HS-5 (cell line): ENCODE results near the gene PTPN3.

Experiments
- DNase-seq: peaks from one replicate; pipeline ENCODE4 v3.0.0-alpha.2; 2012; ENCODE audit warnings: low read depth

The PTPN3 gene

GRCh38 chr9:109454041-109454440 lies 44.1 kb downstream of the PTPN3 start:
- DNase-seq = no peak

- peak; percentile 18 for DNase-seq
Measured at GRCh38 chr9:109453210-109453842, 44.8 kb downstream of the PTPN3 start.

GRCh38 chr9:109452761-109453160 lies 45.3 kb downstream of the PTPN3 start:
- peak; percentile 26 for DNase-seq

GRCh38 chr9:109451311-109452025 lies 46.6 kb downstream of the PTPN3 start:
- DNase-seq = no peak

GRCh38 chr9:109450346-109450745 lies 47.8 kb downstream of the PTPN3 start:
- DNase-seq = no peak

GRCh38 chr9:109449036-109449798 lies 48.9 kb downstream of the PTPN3 start:
- DNase-seq = no peak

- peak; percentile 19 for DNase-seq
Measured at GRCh38 chr9:109448223-109448622, 49.9 kb downstream of the PTPN3 start.

- no peak for DNase-seq
Measured at GRCh38 chr9:109447329-109448076, 50.6 kb downstream of the PTPN3 start.

GRCh38 chr9:109444771-109445320 lies 53.3 kb downstream of the PTPN3 start:
- no peak for DNase-seq

- DNase-seq = no peak
Measured at GRCh38 chr9:109442716-109443115, 55.4 kb downstream of the PTPN3 start.

GRCh38 chr9:109441296-109441695 lies 56.8 kb downstream of the PTPN3 start:
- DNase-seq = no peak

GRCh38 chr9:109440797-109441287 lies 57.3 kb downstream of the PTPN3 start:
- peak; percentile 76 for DNase-seq

GRCh38 chr9:109440117-109440515 lies 58.0 kb downstream of the PTPN3 start:
- no peak for DNase-seq

GRCh38 chr9:109439378-109440116 lies 58.6 kb downstream of the PTPN3 start:
- no peak for DNase-seq

GRCh38 chr9:109437286-109437685 lies 60.8 kb downstream of the PTPN3 start:
- no peak for DNase-seq

GRCh38 chr9:109436071-109436470 lies 62.0 kb downstream of the PTPN3 start:
- DNase-seq = no peak

GRCh38 chr9:109433476-109433875 lies 64.6 kb downstream of the PTPN3 start:
- DNase-seq = no peak

GRCh38 chr9:109430231-109430630 lies 67.9 kb downstream of the PTPN3 start:
- DNase-seq = no peak

- no peak for DNase-seq
Measured at GRCh38 chr9:109428854-109429253, 69.3 kb downstream of the PTPN3 start.

GRCh38 chr9:109427886-109428285 lies 70.2 kb downstream of the PTPN3 start:
- DNase-seq = no peak
